ENCODE results near the gene AFAP1L2. TPM values are rescaled to one million over a fixed set of nuclear protein-coding genes. Genes with fewer than 3 reads are reported as not detected.

The AFAP1L2 gene
- polyA plus RNA-seq, 1 donor from 2014 or later, result 0.88 TPM

DNA sequence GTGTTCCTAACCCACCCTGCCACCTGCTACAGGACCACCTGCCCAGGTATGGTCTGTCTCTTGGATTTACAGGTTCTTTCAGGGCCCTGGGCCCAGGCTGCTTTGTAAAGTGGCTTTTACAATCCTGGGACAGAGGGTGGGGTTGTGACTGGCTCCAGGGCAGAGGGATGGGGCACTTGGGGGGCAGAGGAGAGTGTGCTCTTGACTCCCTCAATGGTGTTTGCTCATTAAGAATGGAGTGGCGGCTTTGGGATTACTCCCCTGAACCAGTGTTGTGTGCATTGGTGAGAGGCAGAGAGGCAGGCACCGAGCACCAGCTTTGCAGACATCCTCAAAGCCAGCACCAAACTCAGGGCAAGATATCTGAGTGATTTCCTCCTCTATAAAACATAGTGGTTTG, 121.8 kb downstream of the AFAP1L2 start:
- no peaks in the 10 kb centered on the region for H3K9me2 ChIP-seq (ENCODE audit: insufficient read depth, low read length)
- no peaks in the 10 kb centered on the region for H3K9me3 ChIP-seq (ENCODE audit: low read length)
- H3K9ac ChIP-seq (ENCODE audit: low read length), result no peak overlapping the region
- TF ChIP-seq RAD21 (conservative IDR thresholded peaks at IDR 0.05), result no peak
- TF ChIP-seq TAF1 (IDR thresholded peaks at IDR 0.05; ENCODE audit: low read depth), result no peak
- no peak for TF ChIP-seq EZH2 (IDR thresholded peaks at IDR 0.05; ENCODE audit: borderline replicate concordance, insufficient read depth, low read length, poor library complexity, severe bottlenecking)
- TF ChIP-seq, protein P1, sequence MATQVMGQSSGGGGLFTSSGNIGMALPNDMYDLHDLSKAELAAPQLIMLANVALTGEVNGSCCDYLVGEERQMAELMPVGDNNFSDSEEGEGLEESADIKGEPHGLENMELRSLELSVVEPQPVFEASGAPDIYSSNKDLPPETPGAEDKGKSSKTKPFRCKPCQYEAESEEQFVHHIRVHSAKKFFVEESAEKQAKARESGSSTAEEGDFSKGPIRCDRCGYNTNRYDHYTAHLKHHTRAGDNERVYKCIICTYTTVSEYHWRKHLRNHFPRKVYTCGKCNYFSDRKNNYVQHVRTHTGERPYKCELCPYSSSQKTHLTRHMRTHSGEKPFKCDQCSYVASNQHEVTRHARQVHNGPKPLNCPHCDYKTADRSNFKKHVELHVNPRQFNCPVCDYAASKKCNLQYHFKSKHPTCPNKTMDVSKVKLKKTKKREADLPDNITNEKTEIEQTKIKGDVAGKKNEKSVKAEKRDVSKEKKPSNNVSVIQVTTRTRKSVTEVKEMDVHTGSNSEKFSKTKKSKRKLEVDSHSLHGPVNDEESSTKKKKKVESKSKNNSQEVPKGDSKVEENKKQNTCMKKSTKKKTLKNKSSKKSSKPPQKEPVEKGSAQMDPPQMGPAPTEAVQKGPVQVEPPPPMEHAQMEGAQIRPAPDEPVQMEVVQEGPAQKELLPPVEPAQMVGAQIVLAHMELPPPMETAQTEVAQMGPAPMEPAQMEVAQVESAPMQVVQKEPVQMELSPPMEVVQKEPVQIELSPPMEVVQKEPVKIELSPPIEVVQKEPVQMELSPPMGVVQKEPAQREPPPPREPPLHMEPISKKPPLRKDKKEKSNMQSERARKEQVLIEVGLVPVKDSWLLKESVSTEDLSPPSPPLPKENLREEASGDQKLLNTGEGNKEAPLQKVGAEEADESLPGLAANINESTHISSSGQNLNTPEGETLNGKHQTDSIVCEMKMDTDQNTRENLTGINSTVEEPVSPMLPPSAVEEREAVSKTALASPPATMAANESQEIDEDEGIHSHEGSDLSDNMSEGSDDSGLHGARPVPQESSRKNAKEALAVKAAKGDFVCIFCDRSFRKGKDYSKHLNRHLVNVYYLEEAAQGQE (IDR thresholded peaks at IDR 0.05; ENCODE audit: borderline replicate concordance), result no peak
- TF ChIP-seq EP300 (conservative IDR thresholded peaks at IDR 0.05; ENCODE audit: poor library complexity, severe bottlenecking), result no peak
- no peak for TF ChIP-seq POLR2AphosphoS5 (IDR thresholded peaks at IDR 0.05)
- TF ChIP-seq SMC3 (conservative IDR thresholded peaks at IDR 0.05; ENCODE audit: poor library complexity), result no peak
- TF ChIP-seq MXI1 (conservative IDR thresholded peaks at IDR 0.05; ENCODE audit: poor library complexity, severe bottlenecking), result no peak
- no peak for TF ChIP-seq CTCF (IDR thresholded peaks at IDR 0.05; ENCODE audit: poor library complexity, severe bottlenecking)
- H3K27ac ChIP-seq (ENCODE audit: low read length), result no peak overlapping the region
- H3K4me2 ChIP-seq (ENCODE audit: low read length), result no peak overlapping the region
- H3K4me3 ChIP-seq (ENCODE audit: low read length), result no peak overlapping the region
- no peaks in the 10 kb centered on the region for H3F3A ChIP-seq (ENCODE audit: insufficient read depth, low read length, poor library complexity, severe bottlenecking)
- H2AFZ ChIP-seq (ENCODE audit: low read depth, low read length), result no peak overlapping the region
- H4K20me1 ChIP-seq (ENCODE audit: insufficient read depth), result no peaks in the 10 kb centered on the region
- no peaks in the 10 kb centered on the region for H3K36me3 ChIP-seq (ENCODE audit: insufficient read depth, low read length)
- H3K79me2 ChIP-seq (replicated peaks; ENCODE audit: insufficient read depth, low read length), result no peaks in the 10 kb centered on the region
- no peaks in the 10 kb centered on the region for H3K27me3 ChIP-seq (ENCODE audit: insufficient read depth, low read depth, low read length)

GRCh38 chr10:114281461-114281860, 122.8 kb downstream of the AFAP1L2 start:
- H4K20me1 ChIP-seq (ENCODE audit: insufficient read depth), result no peaks in the 10 kb centered on the region

More at GRCh38 chr10:114281461-114281860, 122.8 kb downstream of the AFAP1L2 start:
- Histone ChIP-seq H2AFZ (ENCODE audit: low read depth, low read length) (no peak overlapping the region), H3K4me3 (ENCODE audit: low read length) (no peak overlapping the region), H3K9ac (ENCODE audit: low read length) (no peak overlapping the region), H3K79me2 (replicated peaks; ENCODE audit: insufficient read depth, low read length) (no peaks in the 10 kb centered on the region), H3K27me3 (ENCODE audit: insufficient read depth, low read depth, low read length) (no peaks in the 10 kb centered on the region), H3K36me3 (ENCODE audit: insufficient read depth, low read length) (no peaks in the 10 kb centered on the region), H3F3A (ENCODE audit: insufficient read depth, low read length, poor library complexity, severe bottlenecking) (no peaks in the 10 kb centered on the region), H3K9me3 (ENCODE audit: low read length) (no peaks in the 10 kb centered on the region), H3K27ac (ENCODE audit: low read length) (no peak overlapping the region), H3K4me2 (ENCODE audit: low read length) (no peak overlapping the region), H3K9me2 (ENCODE audit: insufficient read depth, low read length) (no peaks in the 10 kb centered on the region)
- TF ChIP-seq CTCF (IDR thresholded peaks at IDR 0.05; ENCODE audit: poor library complexity, severe bottlenecking) (no peak), SMC3 (conservative IDR thresholded peaks at IDR 0.05; ENCODE audit: poor library complexity) (no peak)

Measured in neural cell (in vitro differentiated cells).